ENCODE results near the gene TTC12.
A peak's percentile ranks its signal among the peaks of the same experiment; 100 is the strongest.

TTC12 gene

DNA sequence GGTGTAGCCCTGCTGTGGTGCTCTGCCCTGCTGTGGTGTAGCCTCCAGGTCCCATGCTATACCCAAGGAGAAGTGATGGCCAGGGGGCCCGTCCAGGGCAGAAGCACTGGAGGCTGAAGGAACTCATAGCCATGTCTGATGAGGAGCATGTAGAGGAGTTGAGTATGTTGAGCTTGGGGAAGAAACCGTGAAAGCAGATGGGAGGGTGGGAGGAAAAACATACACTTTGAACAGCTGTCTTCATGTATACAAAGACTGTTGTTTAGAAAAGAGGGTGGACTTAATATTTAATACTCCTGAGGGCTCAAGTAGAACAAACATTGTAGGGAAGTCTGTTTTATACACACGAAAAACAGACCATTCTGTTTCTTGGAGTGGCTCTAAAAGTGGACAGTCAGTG is 26.6 kb upstream of the TTC12 start:
- no peaks in the 10 kb centered on the region for H3K79me2 ChIP-seq (ENCODE audit: low read length)
- H3K9me3 ChIP-seq (replicated peaks; ENCODE audit: insufficient read depth, low read length), result no peaks in the 10 kb centered on the region
- H3K27me3 ChIP-seq (replicated peaks; ENCODE audit: insufficient read depth, low read length), result no peaks in the 10 kb centered on the region
- H3K9me2 ChIP-seq (replicated peaks; ENCODE audit: insufficient read depth, low read length), result no peaks in the 10 kb centered on the region
- TF ChIP-seq, protein P1, sequence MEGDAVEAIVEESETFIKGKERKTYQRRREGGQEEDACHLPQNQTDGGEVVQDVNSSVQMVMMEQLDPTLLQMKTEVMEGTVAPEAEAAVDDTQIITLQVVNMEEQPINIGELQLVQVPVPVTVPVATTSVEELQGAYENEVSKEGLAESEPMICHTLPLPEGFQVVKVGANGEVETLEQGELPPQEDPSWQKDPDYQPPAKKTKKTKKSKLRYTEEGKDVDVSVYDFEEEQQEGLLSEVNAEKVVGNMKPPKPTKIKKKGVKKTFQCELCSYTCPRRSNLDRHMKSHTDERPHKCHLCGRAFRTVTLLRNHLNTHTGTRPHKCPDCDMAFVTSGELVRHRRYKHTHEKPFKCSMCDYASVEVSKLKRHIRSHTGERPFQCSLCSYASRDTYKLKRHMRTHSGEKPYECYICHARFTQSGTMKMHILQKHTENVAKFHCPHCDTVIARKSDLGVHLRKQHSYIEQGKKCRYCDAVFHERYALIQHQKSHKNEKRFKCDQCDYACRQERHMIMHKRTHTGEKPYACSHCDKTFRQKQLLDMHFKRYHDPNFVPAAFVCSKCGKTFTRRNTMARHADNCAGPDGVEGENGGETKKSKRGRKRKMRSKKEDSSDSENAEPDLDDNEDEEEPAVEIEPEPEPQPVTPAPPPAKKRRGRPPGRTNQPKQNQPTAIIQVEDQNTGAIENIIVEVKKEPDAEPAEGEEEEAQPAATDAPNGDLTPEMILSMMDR (IDR thresholded peaks at IDR 0.05; ENCODE audit: low read length), result no peak
- TF ChIP-seq EZH2phosphoT487 (IDR thresholded peaks at IDR 0.05; ENCODE audit: low read length), result no peak
- TF ChIP-seq EZH2 (optimal IDR thresholded peaks at IDR 0.05; ENCODE audit: low read depth, low read length), result no peak
- H3K36me3 ChIP-seq (replicated peaks; ENCODE audit: insufficient read depth, low read length), result no peaks in the 10 kb centered on the region
- no peak for DNase-seq
- no peaks in the 10 kb centered on the region for H4K20me1 ChIP-seq (ENCODE audit: insufficient read depth, low read length)
- H3K27ac ChIP-seq (ENCODE audit: low read length), result peak overlapping the region; percentile 26; the same call in 1 of the 2 replicates
- peak overlapping the region; percentile 41; the same call in 1 of the 2 replicates for H3K4me2 ChIP-seq (ENCODE audit: low read depth, low read length)
- no peak overlapping the region for H3K4me3 ChIP-seq (ENCODE audit: low read length)
- H3K9ac ChIP-seq (ENCODE audit: low read length), result no peak overlapping the region
- H3F3A ChIP-seq (ENCODE audit: insufficient read depth, low read length), result 0 out of 2 replicates have a peak, but pooled peaks cover 6% of the 10 kb centered on the region
- H3K4me1 ChIP-seq (ENCODE audit: low read length), result peaks cover 17% of the 10 kb centered on the region
- no peak overlapping the region for H2AFZ ChIP-seq (ENCODE audit: low read length)

DNA sequence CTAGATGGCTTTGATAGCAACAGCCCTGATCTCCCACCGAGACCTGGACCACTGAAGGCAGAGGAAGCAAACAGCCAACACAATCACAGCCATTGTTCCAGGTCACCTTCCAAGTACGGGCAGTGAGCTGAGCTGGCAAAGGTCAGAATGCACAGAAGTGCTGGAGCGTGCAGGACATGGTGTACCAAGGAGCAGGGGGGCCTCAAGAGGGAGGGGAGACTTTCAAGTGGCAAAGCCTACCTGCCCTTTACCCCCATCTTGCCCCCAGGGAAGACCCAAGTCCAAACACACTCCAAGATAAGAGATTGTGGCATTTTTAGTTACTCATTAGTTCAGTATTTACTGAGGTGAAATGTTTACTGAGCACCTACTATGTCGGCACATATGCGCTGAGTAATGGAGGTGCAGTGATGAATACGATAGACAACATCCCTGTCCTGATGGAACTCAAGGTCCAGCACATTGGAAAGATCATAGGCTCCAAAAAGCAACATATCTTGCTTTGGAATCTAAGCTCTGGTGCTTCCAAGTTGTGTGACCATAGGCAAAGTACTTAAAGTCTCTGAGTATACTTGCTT is 26.0 kb upstream of the TTC12 start:
- Histone ChIP-seq H3K9me2 (replicated peaks; ENCODE audit: insufficient read depth, low read length) (no peaks in the 10 kb centered on the region), H3K4me3 (ENCODE audit: low read length) (no peak overlapping the region), H3K4me1 (ENCODE audit: low read length) (peaks cover 17% of the 10 kb centered on the region), H3K9me3 (replicated peaks; ENCODE audit: insufficient read depth, low read length) (no peaks in the 10 kb centered on the region), H3K27ac (ENCODE audit: low read length) (no peak overlapping the region), H3K4me2 (ENCODE audit: low read depth, low read length) (no peak overlapping the region), H3K79me2 (ENCODE audit: low read length) (no peaks in the 10 kb centered on the region), H2AFZ (ENCODE audit: low read length) (no peak overlapping the region), H4K20me1 (ENCODE audit: insufficient read depth, low read length) (no peaks in the 10 kb centered on the region), H3K36me3 (replicated peaks; ENCODE audit: insufficient read depth, low read length) (no peaks in the 10 kb centered on the region), H3K9ac (ENCODE audit: low read length) (no peak overlapping the region), H3K27me3 (replicated peaks; ENCODE audit: insufficient read depth, low read length) (no peaks in the 10 kb centered on the region), H3F3A (ENCODE audit: insufficient read depth, low read length) (0 out of 2 replicates have a peak, but pooled peaks cover 6% of the 10 kb centered on the region)
- no peak for DNase-seq
- no peak for TF ChIP-seq EZH2 (optimal IDR thresholded peaks at IDR 0.05; ENCODE audit: low read depth, low read length)
- TF ChIP-seq, protein P1 (IDR thresholded peaks at IDR 0.05; ENCODE audit: low read length), result no peak
- TF ChIP-seq EZH2phosphoT487 (IDR thresholded peaks at IDR 0.05; ENCODE audit: low read length), result no peak

DNA sequence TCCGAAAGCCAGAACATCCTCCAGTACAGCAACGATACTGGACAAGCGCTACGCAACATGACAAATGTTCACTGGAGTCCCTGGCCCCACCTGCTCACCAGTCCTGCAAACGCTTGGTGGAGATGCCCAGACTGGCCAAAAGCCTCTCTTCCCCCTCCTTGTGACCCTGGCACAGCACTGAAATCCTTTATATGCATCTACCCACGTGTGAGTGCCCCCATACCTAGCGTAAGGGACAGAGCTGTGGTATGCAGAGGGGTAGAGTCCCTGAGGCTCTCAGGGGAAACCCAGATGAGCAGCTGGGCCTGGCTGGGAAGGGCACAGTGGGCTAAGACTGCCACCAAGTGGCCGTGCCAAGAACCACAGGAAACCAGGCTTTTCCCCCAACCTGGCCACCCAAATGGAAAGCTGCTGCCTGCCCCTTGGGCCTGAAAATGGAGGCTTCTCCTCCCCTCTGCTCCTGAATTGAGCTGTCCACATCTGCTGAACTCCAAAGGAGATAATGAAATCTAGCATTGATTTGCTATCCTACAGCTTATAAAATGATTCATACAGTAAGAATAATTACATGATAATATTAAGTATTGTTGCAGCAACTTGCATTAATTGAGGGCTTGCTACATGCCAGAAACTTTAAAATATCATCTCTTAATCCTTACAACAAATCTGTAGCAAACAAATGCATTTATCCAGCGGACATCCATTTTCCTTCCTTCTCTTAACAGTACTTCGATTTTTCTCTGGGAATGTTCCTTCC is 24.8 kb upstream of the TTC12 start:
- Histone ChIP-seq H3K9me3 (replicated peaks; ENCODE audit: insufficient read depth, low read length) (no peaks in the 10 kb centered on the region), H3K27me3 (replicated peaks; ENCODE audit: insufficient read depth, low read length) (no peaks in the 10 kb centered on the region), H3F3A (ENCODE audit: insufficient read depth, low read length) (0 out of 2 replicates have a peak, but pooled peaks cover 6% of the 10 kb centered on the region), H3K9ac (ENCODE audit: low read length) (no peak overlapping the region), H2AFZ (ENCODE audit: low read length) (no peak overlapping the region), H4K20me1 (ENCODE audit: insufficient read depth, low read length) (no peaks in the 10 kb centered on the region), H3K36me3 (replicated peaks; ENCODE audit: insufficient read depth, low read length) (no peaks in the 10 kb centered on the region), H3K27ac (ENCODE audit: low read length) (no peak overlapping the region), H3K9me2 (replicated peaks; ENCODE audit: insufficient read depth, low read length) (no peaks in the 10 kb centered on the region), H3K4me3 (ENCODE audit: low read length) (no peak overlapping the region), H3K4me2 (ENCODE audit: low read depth, low read length) (no peak overlapping the region), H3K79me2 (ENCODE audit: low read length) (no peaks in the 10 kb centered on the region), H3K4me1 (ENCODE audit: low read length) (peaks cover 17% of the 10 kb centered on the region)
- peak; percentile 71 for DNase-seq
- TF ChIP-seq EZH2phosphoT487 (IDR thresholded peaks at IDR 0.05; ENCODE audit: low read length), result no peak
- TF ChIP-seq, protein P1 (IDR thresholded peaks at IDR 0.05; ENCODE audit: low read length), result peak; percentile 94
- TF ChIP-seq EZH2 (optimal IDR thresholded peaks at IDR 0.05; ENCODE audit: low read depth, low read length), result no peak
